Measurements from ENCODE around the gene PSD4.

GRCh38 chr2:113180131-113180946, 6.6 kb downstream of the PSD4 start:
- TF ChIP-seq POLR2A (IDR thresholded peaks at IDR 0.05; ENCODE audit: low read depth, low read length) = no peak
- TF ChIP-seq MAZ (IDR thresholded peaks at IDR 0.05; ENCODE audit: borderline replicate concordance, low read depth, low read length) = no peak
- no peak for TF ChIP-seq CTCF (conservative IDR thresholded peaks at IDR 0.05; ENCODE audit: low read depth, low read length)
- no peak for TF ChIP-seq CEBPB (IDR thresholded peaks at IDR 0.05; ENCODE audit: low read depth, low read length)
